ENCODE data around the gene GOLGA8G.
"Not testable (repeated sequence)": the region's sequence is repeated elsewhere in the genome, so short reads cannot be mapped to it uniquely, and the experiment has no call there.

GOLGA8G gene, protein sequence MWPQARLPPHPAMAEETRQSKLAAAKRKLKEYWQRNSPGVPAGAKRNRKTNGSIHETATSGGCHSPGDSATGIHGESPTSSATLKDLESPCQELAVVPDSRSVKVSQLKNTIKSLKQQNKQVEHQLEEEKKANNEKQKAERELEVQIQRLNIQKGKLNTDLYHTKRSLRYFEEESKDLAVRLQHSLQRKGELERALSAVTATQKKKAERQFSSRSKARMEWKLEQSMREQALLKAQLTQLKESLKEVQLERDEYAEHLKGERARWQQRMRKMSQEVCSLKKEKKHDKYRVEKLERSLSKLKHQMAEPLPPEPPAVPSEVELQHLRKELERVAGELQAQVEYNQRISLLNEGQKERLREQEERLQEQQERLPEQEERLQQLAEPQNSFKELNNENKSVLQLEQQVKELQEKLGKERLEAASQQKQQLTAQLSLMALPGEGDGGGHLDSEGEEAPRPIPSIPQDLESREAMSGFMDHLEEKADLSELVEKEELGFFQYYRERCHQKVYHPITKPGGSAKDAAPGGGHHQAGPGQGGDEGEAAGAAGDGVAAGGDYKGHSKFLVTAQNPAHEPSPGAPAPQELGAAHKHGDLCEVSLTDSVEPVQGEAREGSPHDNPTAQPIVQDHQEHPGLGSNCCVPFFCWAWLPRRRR

DNA sequence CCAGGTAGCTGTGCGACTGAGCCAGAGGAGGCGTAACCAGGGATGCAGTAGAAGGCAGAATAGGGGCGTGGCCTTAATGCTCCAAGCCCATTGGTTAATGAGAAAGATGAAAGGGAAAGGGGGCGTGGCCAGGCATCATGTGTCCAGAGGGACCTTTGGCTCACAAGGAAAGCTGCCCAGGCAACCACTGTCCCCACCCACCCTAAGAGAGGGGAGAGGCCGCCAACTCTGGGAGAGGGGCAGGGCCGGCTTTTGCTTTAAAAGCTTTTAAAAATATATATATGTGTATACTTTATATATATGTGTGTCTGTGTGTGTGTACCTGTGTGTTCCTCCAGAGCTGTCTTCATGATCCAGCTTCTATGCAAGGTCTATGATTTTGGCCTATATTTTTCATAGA lies at the start of gene GOLGA8G:
Gene GOLGA8G, minus strand, starts transcription at position 18 of the 400 bp plus-strand sequence. CDS start 62 bp downstream, outside the sequence.
- not testable (repeated sequence) for H3K4me1 ChIP-seq (ENCODE audit: insufficient read depth, insufficient read length); H3K9me3 ChIP-seq (ENCODE audit: insufficient read depth, low read length); H3K36me3 ChIP-seq (ENCODE audit: insufficient read depth, insufficient read length, low read length); DNase-seq (ENCODE audit: low read depth, low spot score); H3K4me3 ChIP-seq (ENCODE audit: insufficient read length, low read depth); H3K27me3 ChIP-seq (ENCODE audit: insufficient read depth, insufficient read length); H3K9ac ChIP-seq (ENCODE audit: insufficient read length, low read depth)

DNA sequence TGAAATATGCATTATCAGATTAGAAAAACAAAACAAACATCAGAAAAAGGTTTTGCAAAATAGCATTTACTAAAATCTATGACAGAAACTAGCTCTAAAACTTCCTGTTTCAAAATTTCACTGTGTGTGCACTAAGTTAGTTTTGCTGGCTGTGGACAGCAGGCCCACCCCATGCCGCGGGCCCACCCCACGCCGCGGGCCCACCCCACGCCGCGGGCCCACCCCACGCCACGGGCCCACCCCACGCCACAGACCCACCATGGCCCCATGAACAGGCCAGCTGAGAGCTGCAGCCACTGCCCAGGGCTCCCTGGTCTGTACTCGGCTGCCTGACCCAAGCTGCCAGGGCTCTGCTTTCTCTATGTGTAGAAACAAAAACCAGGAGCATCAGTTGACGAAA lies 40.6 kb upstream of the GOLGA8G start:
- not testable (repeated sequence) for H3K4me1 ChIP-seq (ENCODE audit: insufficient read depth, insufficient read length); H3K9me3 ChIP-seq (ENCODE audit: insufficient read depth, low read length); DNase-seq (ENCODE audit: low read depth, low spot score); H3K36me3 ChIP-seq (ENCODE audit: insufficient read depth, insufficient read length, low read length); H3K4me3 ChIP-seq (ENCODE audit: insufficient read length, low read depth); H3K27me3 ChIP-seq (ENCODE audit: insufficient read depth, insufficient read length); H3K9ac ChIP-seq (ENCODE audit: insufficient read length, low read depth)

DNA sequence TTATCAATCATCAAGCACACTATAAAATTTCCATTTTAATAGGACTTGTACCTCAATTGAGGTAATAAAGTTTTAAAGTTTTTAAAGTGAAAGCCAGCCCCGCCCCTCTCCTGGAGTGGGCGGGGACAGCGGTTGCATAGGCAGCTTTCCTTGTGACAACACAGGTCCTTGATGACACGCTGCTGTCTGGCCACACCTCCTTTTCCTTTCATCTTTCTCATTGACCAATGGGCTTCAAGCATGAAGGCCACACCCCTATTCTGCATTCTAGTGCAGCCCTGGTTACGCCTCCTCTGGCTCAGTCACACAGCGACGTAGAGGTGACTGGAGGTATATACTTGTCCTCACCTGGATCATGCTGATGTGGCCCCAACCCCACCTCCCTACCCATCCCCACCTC lies 20.5 kb upstream of the GOLGA8G start, which contains the start of gene GOLGA6L25:
Gene GOLGA6L25, plus strand, starts transcription at position 301 of the 400 bp plus-strand sequence. Its CDS starts 61 bp downstream, at position 362.
- DNase-seq (ENCODE audit: low read depth, low spot score); H3K4me1 ChIP-seq (ENCODE audit: insufficient read depth, insufficient read length); H3K4me3 ChIP-seq (ENCODE audit: insufficient read length, low read depth); H3K36me3 ChIP-seq (ENCODE audit: insufficient read depth, insufficient read length, low read length); H3K9me3 ChIP-seq (ENCODE audit: insufficient read depth, low read length); H3K9ac ChIP-seq (ENCODE audit: insufficient read length, low read depth); H3K27me3 ChIP-seq (ENCODE audit: insufficient read depth, insufficient read length): not testable (repeated sequence)

- not testable (repeated sequence) for H3K27me3 ChIP-seq (ENCODE audit: insufficient read depth, insufficient read length); H3K9me3 ChIP-seq (ENCODE audit: insufficient read depth, low read length); H3K4me1 ChIP-seq (ENCODE audit: insufficient read depth, insufficient read length); H3K36me3 ChIP-seq (ENCODE audit: insufficient read depth, insufficient read length, low read length); H3K4me3 ChIP-seq (ENCODE audit: insufficient read length, low read depth); DNase-seq (ENCODE audit: low read depth, low spot score); H3K9ac ChIP-seq (ENCODE audit: insufficient read length, low read depth)
Measured at GRCh38 chr15:28515208-28515607, 17.6 kb downstream of the GOLGA8G start.

GRCh38 chr15:28514128-28514527 lies 18.6 kb downstream of the GOLGA8G start:
- H3K4me1 ChIP-seq (ENCODE audit: insufficient read depth, insufficient read length); H3K27me3 ChIP-seq (ENCODE audit: insufficient read depth, insufficient read length); H3K4me3 ChIP-seq (ENCODE audit: insufficient read length, low read depth); H3K9ac ChIP-seq (ENCODE audit: insufficient read length, low read depth); H3K9me3 ChIP-seq (ENCODE audit: insufficient read depth, low read length); H3K36me3 ChIP-seq (ENCODE audit: insufficient read depth, insufficient read length, low read length); DNase-seq (ENCODE audit: low read depth, low spot score): not testable (repeated sequence)

DNA sequence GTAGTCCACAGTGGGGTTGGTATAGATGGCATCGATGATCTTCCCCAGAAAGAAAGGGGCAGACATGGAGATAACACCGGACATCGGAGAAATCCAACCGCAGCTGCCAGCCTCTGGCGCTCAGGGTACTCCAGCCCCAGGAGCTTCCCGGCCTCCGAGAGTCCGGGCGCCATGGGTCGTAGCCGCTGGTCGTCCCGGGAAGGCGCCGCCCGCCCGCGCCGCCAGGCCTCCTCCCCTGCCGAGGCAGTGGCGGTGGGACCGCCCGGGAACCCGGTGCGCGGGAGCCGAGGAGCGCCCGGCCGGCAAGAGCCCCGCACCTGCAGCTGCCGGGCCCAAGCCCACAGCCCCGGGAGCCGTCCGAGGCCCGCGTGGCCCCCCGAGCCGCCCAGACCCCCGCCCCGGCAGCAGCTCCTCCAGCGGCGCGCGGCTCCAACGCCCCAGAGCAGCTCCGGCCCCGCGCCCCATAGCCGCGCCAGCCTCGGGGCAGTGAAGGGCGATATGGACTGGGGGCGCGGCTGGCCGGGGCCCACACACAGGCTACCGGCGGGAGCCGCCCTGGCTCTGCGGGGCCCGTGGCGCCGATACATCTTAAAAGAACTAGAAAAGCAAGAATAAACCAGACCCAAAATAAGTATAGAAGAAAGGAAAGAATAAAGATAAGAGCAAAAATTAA lies 24.4 kb downstream of the GOLGA8G start:
- H3K27me3 ChIP-seq (ENCODE audit: insufficient read depth, insufficient read length); H3K9me3 ChIP-seq (ENCODE audit: insufficient read depth, low read length); H3K4me3 ChIP-seq (ENCODE audit: insufficient read length, low read depth); DNase-seq (ENCODE audit: low read depth, low spot score); H3K4me1 ChIP-seq (ENCODE audit: insufficient read depth, insufficient read length); H3K9ac ChIP-seq (ENCODE audit: insufficient read length, low read depth); H3K36me3 ChIP-seq (ENCODE audit: insufficient read depth, insufficient read length, low read length): not testable (repeated sequence)

- H3K36me3 ChIP-seq (ENCODE audit: insufficient read depth, insufficient read length, low read length); H3K9ac ChIP-seq (ENCODE audit: insufficient read length, low read depth); H3K27me3 ChIP-seq (ENCODE audit: insufficient read depth, insufficient read length); H3K4me3 ChIP-seq (ENCODE audit: insufficient read length, low read depth); H3K4me1 ChIP-seq (ENCODE audit: insufficient read depth, insufficient read length); H3K9me3 ChIP-seq (ENCODE audit: insufficient read depth, low read length); DNase-seq (ENCODE audit: low read depth, low spot score): not testable (repeated sequence)
Measured at GRCh38 chr15:28481340-28481739, 51.4 kb downstream of the GOLGA8G start.

Data from NT2/D1 (cell line).